Globus pallidus (tissue), 1 donor: Measurements from ENCODE around the gene PDE6B.
A peak's percentile ranks its signal among the peaks of the same experiment; 100 is the strongest.
"Not testable (repeated sequence)": the region's sequence is repeated elsewhere in the genome, so short reads cannot be mapped to it uniquely, and the experiment has no call there.

Source experiments
- DNase-seq: peaks from one replicate; pipeline ENCODE4 v3.0.0-alpha.2; 2015; ENCODE audit warnings: low spot score

PDE6B gene

GRCh38 chr4:635851-636627, 10.7 kb downstream of the PDE6B start:
- DNase-seq: no peak

GRCh38 chr4:636628-637159, 11.3 kb downstream of the PDE6B start:
- no peak for DNase-seq

GRCh38 chr4:637536-638280, 12.3 kb downstream of the PDE6B start:
- no peak for DNase-seq

GRCh38 chr4:642366-642765, 17.0 kb downstream of the PDE6B start:
- DNase-seq: not testable (repeated sequence)

GRCh38 chr4:646460-646859, 21.1 kb downstream of the PDE6B start:
- no peak for DNase-seq

- no peak for DNase-seq
Measured at GRCh38 chr4:647481-647880, 22.1 kb downstream of the PDE6B start.

- no peak for DNase-seq
Measured at GRCh38 chr4:648579-649292, 23.4 kb downstream of the PDE6B start.

- DNase-seq: no peak
Measured at GRCh38 chr4:649293-649625, 23.9 kb downstream of the PDE6B start.

GRCh38 chr4:649751-650310, 24.5 kb downstream of the PDE6B start:
- DNase-seq: no peak

- DNase-seq: no peak
Measured at GRCh38 chr4:650461-650860, 25.1 kb downstream of the PDE6B start.

GRCh38 chr4:650951-651883, 25.8 kb downstream of the PDE6B start:
- DNase-seq: peak; percentile 91

GRCh38 chr4:651884-652642, 26.7 kb downstream of the PDE6B start:
- no peak for DNase-seq

- DNase-seq: peak; percentile 65
Measured at GRCh38 chr4:653080-653821, 27.9 kb downstream of the PDE6B start.

GRCh38 chr4:653831-654502, 28.6 kb downstream of the PDE6B start:
- no peak for DNase-seq

- DNase-seq: no peak
Measured at GRCh38 chr4:654503-654845, 29.1 kb downstream of the PDE6B start.

- DNase-seq: peak; percentile 86
Measured at GRCh38 chr4:654871-655463, 29.6 kb downstream of the PDE6B start.

GRCh38 chr4:655464-656151, 30.2 kb downstream of the PDE6B start:
- DNase-seq: no peak
